ENCODE results near the gene TRAF3IP1. TPM values are rescaled to one million over a fixed set of nuclear protein-coding genes. Genes with fewer than 3 reads are reported as not detected.
A peak's percentile ranks its signal among the peaks of the same experiment; 100 is the strongest.

TRAF3IP1 gene
- total and polyA plus RNA-seq, 12 donors: 4.0 to 20.4 (median 10.4) TPM

DNA sequence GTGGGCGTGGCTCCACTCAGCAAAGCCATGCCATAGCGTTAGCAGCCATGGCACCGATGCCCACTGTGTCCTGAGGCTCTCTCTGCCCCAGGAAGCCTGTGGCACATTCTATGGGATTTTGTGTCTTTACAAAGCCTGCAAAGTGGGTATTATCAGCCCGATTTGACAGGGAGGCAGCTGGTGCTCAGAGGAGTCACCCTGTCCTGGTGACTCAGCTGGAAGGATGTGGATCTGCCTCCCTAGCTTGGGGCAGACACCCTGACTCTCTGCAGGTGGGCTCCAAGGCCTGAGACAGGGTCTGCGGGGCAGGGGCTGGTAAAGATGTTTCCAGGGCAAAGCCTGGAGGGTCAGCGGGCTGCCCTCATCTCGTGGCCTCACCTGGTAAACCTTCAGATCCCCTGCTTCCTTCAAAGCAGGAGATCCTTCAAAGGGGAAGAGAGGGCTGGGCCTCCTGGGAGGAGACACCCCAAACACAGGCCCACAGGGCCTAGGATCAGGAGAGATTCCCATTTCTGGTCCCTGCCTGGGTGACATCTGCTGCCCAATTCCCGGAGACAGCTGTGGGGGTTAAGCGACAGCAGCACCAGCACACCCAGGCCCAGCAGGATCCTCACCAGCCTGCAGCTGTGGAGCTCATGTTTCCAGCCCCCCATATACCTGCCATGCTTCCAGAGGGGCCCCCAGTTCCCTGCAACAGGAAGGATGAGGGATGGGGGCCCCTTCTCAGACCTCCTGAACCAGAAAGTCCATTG, 103.4 kb downstream of the TRAF3IP1 start:
- intact Hi-C loops (cut with DNase I): no loop called here
- 87 to 88% methylated on average over 9 of the region's 9 CpGs for WGBS, 2 donors
- no peak overlapping the region for H3K4me3 ChIP-seq
- H3K27ac ChIP-seq: peak overlapping the region in 2 of 10 donors; percentile 7 to 76
- ATAC-seq (no peak), DNase-seq (no peak)
- peaks cover 0 to 49% (median 10%) of the 10 kb centered on the region in 7 donors for H3K27me3 ChIP-seq
- no peaks in the 10 kb centered on the region for H3K36me3 ChIP-seq
- no peak for TF ChIP-seq CTCF (IDR thresholded peaks at IDR 0.05)
- H3K9me3 ChIP-seq: no peaks in the 10 kb centered on the region
- peaks cover 8 to 69% (median 48%) of the 10 kb centered on the region in 9 donors for H3K4me1 ChIP-seq

GRCh38 chr2:238424313-238424700, 104.0 kb downstream of the TRAF3IP1 start:
- Histone ChIP-seq H3K36me3 (no peaks in the 10 kb centered on the region), H3K27ac (peak overlapping the region in 1 of 10 donors; percentile 76), H3K9me3 (no peaks in the 10 kb centered on the region), H3K4me1 (peaks cover 8 to 68% (median 49%) of the 10 kb centered on the region in 9 donors), H3K27me3 (peaks cover 0 to 45% (median 10%) of the 10 kb centered on the region in 7 donors), H3K4me3 (no peak overlapping the region)
- TF ChIP-seq CTCF (IDR thresholded peaks at IDR 0.05): no peak
- DNase-seq (no peak), ATAC-seq (no peak)
- WGBS, 2 donors: 54 to 58% methylated on average over 3 of the region's 3 CpGs
- intact Hi-C loops (cut with DNase I): no loop called here

DNA sequence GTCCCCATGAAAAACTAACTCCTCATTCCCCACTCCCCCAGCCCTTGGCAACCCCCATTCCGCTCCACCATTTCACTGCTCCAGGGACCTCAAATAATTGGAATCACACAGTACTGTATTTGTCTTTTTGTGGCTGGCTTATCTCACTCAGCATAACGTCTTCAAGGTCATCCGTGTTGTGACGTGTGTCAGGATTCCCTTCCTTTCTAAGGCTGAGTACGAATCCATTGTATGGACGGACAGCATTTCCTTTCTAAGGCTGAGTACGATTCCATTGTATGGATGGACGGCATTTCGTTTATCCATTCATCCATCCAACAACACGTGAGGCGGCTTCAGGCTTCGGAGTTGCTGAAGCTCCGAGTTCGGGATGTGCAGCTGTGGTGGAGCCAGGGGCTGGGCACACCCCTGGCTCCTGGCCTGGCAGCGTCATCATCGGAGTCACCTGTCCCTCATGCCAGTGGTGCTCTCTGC, 105.2 kb downstream of the TRAF3IP1 start:
- TF ChIP-seq CTCF (IDR thresholded peaks at IDR 0.05): no peak
- peak in 1 of 8 donors; percentile 3 for ATAC-seq
- peak overlapping the region in 5 of 10 donors; percentile 91 to 98 (median 94) for H3K27ac ChIP-seq
- H3K36me3 ChIP-seq: peaks cover 0 to 5% (median 0%) of the 10 kb centered on the region in 9 donors
- peaks cover 5 to 63% (median 42%) of the 10 kb centered on the region in 9 donors for H3K4me1 ChIP-seq
- DNase-seq: no peak
- peak overlapping the region in 6 of 10 donors; percentile 70 to 98 (median 84) for H3K4me3 ChIP-seq
- 47 to 52% methylated on average over 16 of the region's 16 CpGs for WGBS, 2 donors
- intact Hi-C loops (cut with DNase I): no loop called here
- H3K27me3 ChIP-seq: peaks cover 0 to 36% (median 10%) of the 10 kb centered on the region in 7 donors
- peaks cover 0 to 11% (median 0%) of the 10 kb centered on the region in 11 donors for H3K9me3 ChIP-seq

- peak overlapping the region; percentile 70 to 98 (median 94) for H3K27ac ChIP-seq
- peaks cover 5 to 61% (median 37%) of the 10 kb centered on the region in 9 donors for H3K4me1 ChIP-seq
- peak in 4 of 8 donors; percentile 10 to 38 (median 23) for ATAC-seq
Measured at GRCh38 chr2:238425979-238426567, 105.8 kb downstream of the TRAF3IP1 start.

More at GRCh38 chr2:238425979-238426567, 105.8 kb downstream of the TRAF3IP1 start:
- Histone ChIP-seq H3K9me3 (peaks cover 0 to 17% (median 0%) of the 10 kb centered on the region in 11 donors), H3K27me3 (peaks cover 0 to 36% (median 10%) of the 10 kb centered on the region in 7 donors), H3K36me3 (peaks cover 0 to 10% (median 0%) of the 10 kb centered on the region in 9 donors), H3K4me3 (peak overlapping the region; percentile 56 to 98 (median 79))
- 3 to 6% methylated on average over 24 of the region's 24 CpGs for WGBS, 2 donors
- intact Hi-C loops (cut with DNase I): no loop called here
- TF ChIP-seq CTCF (IDR thresholded peaks at IDR 0.05): no peak
- no peak for DNase-seq
